IMR-90 (cell line): Measurements from ENCODE around the gene AP3B1. TPM values are rescaled to one million over a fixed set of nuclear protein-coding genes. Genes with fewer than 3 reads are reported as not detected.
A peak's percentile ranks its signal among the peaks of the same experiment; 100 is the strongest.

Experiments
- ATAC-seq: fragments of 200-7000 bp; cut with Tn5 transposase; 2 replicates; pipeline ENCODE4 v1.9.1; 2020; ENCODE audit warnings: low read depth, mild to moderate bottlenecking, moderate library complexity
- BruUV-seq: library from RNA; stranded (reverse); fragments of 400-500 nt; replicated peaks from 2 replicates; lab custom pipeline; 2021; lab: Mats Ljungman, UMichigan
- CTCF ChIA-PET: fragments of 300-600 bp; formaldehyde crosslinking; extraction: SDS; loops from one replicate; lab custom pipeline; 2021; ENCODE audit warnings: antibody characterized with exemption; lab: Yijun Ruan, JAX
- POLR2A ChIA-PET: fragments of 300-600 bp; sonication (Branson Sonifier 250); formaldehyde crosslinking; loops from one replicate; lab custom pipeline; 2022; ENCODE audit warnings: antibody characterized with exemption; ENCODE audit not compliant: unreplicated experiment; lab: Charles Lee
- DNase-seq: peaks from one replicate; pipeline ENCODE4 v3.0.0; 2013
- H2AFZ ChIP-seq: replicated peaks from 2 replicates; pipeline ENCODE3; 2013; ENCODE audit warnings: low read length, mild to moderate bottlenecking; ENCODE audit not compliant: poor library complexity
- H2AK5ac ChIP-seq: 2 replicates; pipeline ENCODE4 v1.6.1; 2013; ENCODE audit warnings: low read depth, low read length, inconsistent platforms
- H2AK9ac ChIP-seq: replicated peaks from 2 replicates; pipeline ENCODE3; 2013; ENCODE audit warnings: mild to moderate bottlenecking, low read depth, low read length, moderate library complexity; ENCODE audit not compliant: poor library complexity
- H2BK120ac ChIP-seq: 2 replicates; pipeline ENCODE4 v1.6.1; 2013; ENCODE audit warnings: low read depth, low read length, inconsistent platforms
- H2BK15ac ChIP-seq: 3 replicates; pipeline ENCODE4 v1.6.1; 2013; ENCODE audit warnings: low read depth, low read length, inconsistent platforms
- H2BK20ac ChIP-seq: 2 replicates; pipeline ENCODE4 v1.6.1; 2013; ENCODE audit warnings: low read depth, mild to moderate bottlenecking, inconsistent platforms, low read length, moderate library complexity
- H2BK5ac ChIP-seq: 2 replicates; pipeline ENCODE4 v1.6.1; 2013; ENCODE audit warnings: mild to moderate bottlenecking, low read depth, low read length, inconsistent platforms; ENCODE audit not compliant: poor library complexity, severe bottlenecking
- H3K14ac ChIP-seq: replicated peaks from 2 replicates; pipeline ENCODE4 v1.6.1; 2013; ENCODE audit warnings: low read depth, low read length, inconsistent platforms
- H3K18ac ChIP-seq: 2 replicates; pipeline ENCODE4 v1.6.1; 2013; ENCODE audit warnings: low read depth, low read length, control low read depth
- H3K23ac ChIP-seq: 2 replicates; pipeline ENCODE4 v1.6.1; 2013; ENCODE audit warnings: low read depth, low read length, inconsistent platforms
- H3K27ac ChIP-seq: 2 replicates; pipeline ENCODE4 v1.5.1; 2013; ENCODE audit warnings: mild to moderate bottlenecking, control low read depth, low read length; ENCODE audit not compliant: insufficient read depth
- H3K27me3 ChIP-seq: 2 replicates; pipeline ENCODE4 v1.6.1; 2013; ENCODE audit warnings: low read length; ENCODE audit not compliant: control insufficient read depth, insufficient read depth
- H3K36me3 ChIP-seq: 2 replicates; pipeline ENCODE4 v1.6.1; 2013; ENCODE audit warnings: low read length, mixed read lengths; ENCODE audit not compliant: control insufficient read depth, insufficient read depth
- H3K4ac ChIP-seq: 2 replicates; pipeline ENCODE4 v1.6.1; 2013; ENCODE audit warnings: low read depth, low read length, inconsistent platforms
- H3K4me1 ChIP-seq: 2 replicates; pipeline ENCODE4 v1.6.1; 2013; ENCODE audit warnings: low read length, mixed read lengths; ENCODE audit not compliant: control insufficient read depth, insufficient read depth
- H3K4me2 ChIP-seq: 2 replicates; pipeline ENCODE4 v1.6.1; 2013; ENCODE audit warnings: low read depth, mild to moderate bottlenecking, control low read depth, low read length, moderate library complexity
- H3K4me3 ChIP-seq: 2 replicates; pipeline ENCODE4 v1.5.1; 2013; ENCODE audit warnings: low read depth, mild to moderate bottlenecking, control low read depth, low read length, moderate library complexity; ENCODE audit not compliant: insufficient read depth
- H3K56ac ChIP-seq: 2 replicates; pipeline ENCODE4 v1.6.1; 2013; ENCODE audit warnings: low read length, inconsistent platforms; ENCODE audit not compliant: insufficient read depth; ENCODE audit errors: extremely low read depth
- H3K79me1 ChIP-seq, 2 experiments: 2 replicates each; pipeline ENCODE4 v1.6.1; 2013; ENCODE audit warnings: low read length in 2 of 2, inconsistent platforms in 1 of 2, low read depth in 1 of 2
- H3K9ac ChIP-seq: 2 replicates; pipeline ENCODE4 v1.6.1; 2013; ENCODE audit warnings: low read depth, low read length, control low read depth
- H3K9me1 ChIP-seq: 2 replicates; pipeline ENCODE4 v1.6.1; 2013; ENCODE audit warnings: low read length, inconsistent platforms; ENCODE audit not compliant: insufficient read depth
- H3K9me3 ChIP-seq: 2 replicates; pipeline ENCODE4 v1.6.1; 2013; ENCODE audit warnings: low read length; ENCODE audit not compliant: control insufficient read depth, insufficient read depth
- H4K20me1 ChIP-seq: 2 replicates; pipeline ENCODE4 v1.6.1; 2013; ENCODE audit warnings: low read length, inconsistent platforms; ENCODE audit not compliant: insufficient read depth
- H4K5ac ChIP-seq: 2 replicates; pipeline ENCODE4 v1.6.1; 2013; ENCODE audit warnings: mild to moderate bottlenecking, low read depth, low read length, control low read depth
- H4K8ac ChIP-seq, 2 experiments: 2 replicates each; pipeline ENCODE4 v1.6.1; 2013; ENCODE audit warnings: low read depth in 2 of 2, low read length in 2 of 2, control low read depth in 1 of 2, inconsistent platforms in 1 of 2
- H4K91ac ChIP-seq: 2 replicates; pipeline ENCODE4 v1.6.1; 2013; ENCODE audit warnings: low read depth, low read length, inconsistent platforms; ENCODE audit not compliant: insufficient read depth
- CHD1 ChIP-seq: IDR thresholded peaks from 2 replicates; pipeline ENCODE4 v1.6.1; 2012; ENCODE audit warnings: low read depth, low read length, improper control_type of control experiment
- MAFK ChIP-seq: IDR thresholded peaks from 2 replicates; pipeline ENCODE4 v1.6.1; 2012; ENCODE audit warnings: low read depth, low read length, improper control_type of control experiment
- WGBS, 2 experiments: methylation state at CpG; one replicate each; pipeline versions ENCODE4 v1.1.5 to v1.1.7; 2013; ENCODE audit warnings: missing lambda C conversion rate in 2 of 2; ENCODE audit not compliant: insufficient read length in 1 of 2; ENCODE audit errors: extremely low coverage in 2 of 2; 5-methylcytosine and 5-hydroxymethylcytosine counted together
- dilution Hi-C: fragments of 300-500 bp; cut with HindIII; formaldehyde crosslinking; loops from one replicate; pipeline ENCODE4 v1.14.3; 2018; ENCODE audit warnings: low sequenced_read_pairs; ENCODE audit not compliant: unreplicated experiment
- in situ Hi-C: fragments of 300-500 bp; cut with MboI; formaldehyde crosslinking; loops from 3 replicates; pipeline ENCODE4 v1.14.3; 2019; ENCODE audit warnings: low sequenced_read_pairs, inconsistent platforms, mixed read lengths
- intact Hi-C: fragments of 100-400 bp; cut with micrococcal nuclease; formaldehyde crosslinking; loops from 2 replicates; pipeline ENCODE4 v1.10.0; 2022
- polyA plus RNA-seq, 3 experiments: library from polyadenylated mRNA; depleted of rRNA; stranded (reverse); fragments of >200 nt; gene quantifications; 2 replicates each; pipeline ENCODE4 v1.2.3, GENCODE V29; 2012; ENCODE audit warnings: low replicate concordance in 1 of 3
- total RNA-seq: library from RNA; depleted of rRNA; stranded (reverse); fragments of >200 nt; gene quantifications from 2 replicates; pipeline ENCODE4 v1.2.3, GENCODE V29; 2012

AP3B1 gene
- total and polyA plus RNA-seq, 2 of the 4 experiments (the other 2 are of a cell fraction) = 33.1 to 59.0 TPM

GRCh38 chr5:78019744-78020143 is 274.8 kb downstream of the AP3B1 start:
- no peak overlapping the region for H2BK120ac ChIP-seq
- H2AFZ ChIP-seq = no peak overlapping the region
- dilution Hi-C loops = no loop called here
- H3K23ac ChIP-seq = no peak overlapping the region
- no peak overlapping the region for H3K9ac ChIP-seq
- H3K4me1 ChIP-seq = no peaks in the 10 kb centered on the region
- BruUV-seq = no TSS peak
- intact Hi-C loops = no loop called here
- no peak overlapping the region for H4K8ac ChIP-seq
- no peak overlapping the region for H3K4me2 ChIP-seq
- no peaks in the 10 kb centered on the region for H3K79me1 ChIP-seq
- no peaks in the 10 kb centered on the region for H3K27me3 ChIP-seq
- no peaks in the 10 kb centered on the region for H4K20me1 ChIP-seq
- WGBS, 2 experiments = no CpG with 5 or more reads among the region's 5 CpGs
- no peak overlapping the region for H3K14ac ChIP-seq
- no peaks in the 10 kb centered on the region for H3K36me3 ChIP-seq
- no peak overlapping the region for H2BK15ac ChIP-seq
- ChIA-PET POLR2A (no interaction called here), CTCF (no interaction called here)
- no peak overlapping the region for H2AK9ac ChIP-seq
- H3K4me3 ChIP-seq = no peak overlapping the region
- no peak overlapping the region for H3K27ac ChIP-seq
- no peak overlapping the region for H4K5ac ChIP-seq
- 0 out of 2 replicates have a peak, but pooled peaks cover 2% of the 10 kb centered on the region for H3K9me1 ChIP-seq
- no peak overlapping the region for H2BK20ac ChIP-seq
- H2BK5ac ChIP-seq = no peak overlapping the region
- TF ChIP-seq MAFK (peak; percentile 99), CHD1 (no peak)
- H3K4ac ChIP-seq = no peak overlapping the region
- H2AK5ac ChIP-seq = no peak overlapping the region
- DNase-seq (no peak), ATAC-seq (no peak)
- H4K91ac ChIP-seq = no peak overlapping the region
- no peak overlapping the region for H3K18ac ChIP-seq
- in situ Hi-C loops = no loop called here
- no peak overlapping the region for H3K56ac ChIP-seq
- H3K9me3 ChIP-seq = no peaks in the 10 kb centered on the region
